Trophoblast cell (in vitro differentiated cells and primary cell): ENCODE results near the gene CPLANE2.

Experiments
- DNase-seq, 2 donors: peaks; one replicate each; pipeline ENCODE4 v3.0.0-alpha.2; 2016
- H2AFZ ChIP-seq: 2 replicates; pipeline ENCODE4 v1.6.1; 2013; ENCODE audit warnings: low read length, moderate library complexity, mild to moderate bottlenecking; ENCODE audit not compliant: insufficient read depth, poor library complexity
- H2AK5ac ChIP-seq: 2 replicates; pipeline ENCODE4 v1.6.1; 2013; ENCODE audit warnings: mild to moderate bottlenecking, low read length
- H2BK120ac ChIP-seq: 2 replicates; pipeline ENCODE4 v1.6.1; 2013; ENCODE audit warnings: low read length, mild to moderate bottlenecking, moderate library complexity; ENCODE audit not compliant: insufficient read depth, poor library complexity
- H2BK12ac ChIP-seq: 2 replicates; pipeline ENCODE4 v1.6.1; 2013; ENCODE audit warnings: mild to moderate bottlenecking, low read length, moderate library complexity
- H2BK5ac ChIP-seq: 2 replicates; pipeline ENCODE4 v1.6.1; 2013; ENCODE audit warnings: low read length, low read depth, moderate library complexity, mild to moderate bottlenecking; ENCODE audit not compliant: poor library complexity
- H3K14ac ChIP-seq: 2 replicates; pipeline ENCODE4 v1.6.1; 2013; ENCODE audit warnings: mild to moderate bottlenecking, low read length
- H3K18ac ChIP-seq: 2 replicates; pipeline ENCODE4 v1.6.1; 2013; ENCODE audit warnings: mild to moderate bottlenecking, low read length
- H3K23ac ChIP-seq: 2 replicates; pipeline ENCODE4 v1.6.1; 2013; ENCODE audit warnings: low read length
- H3K27ac ChIP-seq: 2 replicates; pipeline ENCODE4 v1.5.1; 2013; ENCODE audit warnings: low read depth, mild to moderate bottlenecking, inconsistent platforms, low read length, moderate library complexity
- H3K27me3 ChIP-seq: 2 replicates; pipeline ENCODE4 v1.6.1; 2013; ENCODE audit warnings: inconsistent platforms, mild to moderate bottlenecking, low read length, moderate library complexity; ENCODE audit not compliant: insufficient read depth
- H3K36me3 ChIP-seq, 2 experiments: 1 replicate in 1 of 2; 2 replicates in 1 of 2; pipeline ENCODE4 v1.6.1; 2013; ENCODE audit warnings: low read length in 2 of 2, mild to moderate bottlenecking in 2 of 2, moderate library complexity in 1 of 2; ENCODE audit not compliant: insufficient read depth in 2 of 2, control insufficient read depth in 1 of 2
- H3K4ac ChIP-seq: 2 replicates; pipeline ENCODE4 v1.6.1; 2013; ENCODE audit warnings: low read depth, mild to moderate bottlenecking, low read length, moderate library complexity
- H3K4me1 ChIP-seq, 2 experiments: 1 replicate in 1 of 2; 2 replicates in 1 of 2; pipeline ENCODE4 v1.6.1; 2013; ENCODE audit warnings: low read length in 2 of 2, mild to moderate bottlenecking in 2 of 2, moderate library complexity in 1 of 2; ENCODE audit not compliant: insufficient read depth in 2 of 2, control insufficient read depth in 1 of 2
- H3K4me2 ChIP-seq: 2 replicates; pipeline ENCODE4 v1.6.1; 2013; ENCODE audit warnings: inconsistent platforms, mild to moderate bottlenecking, low read length, moderate library complexity
- H3K4me3 ChIP-seq: 2 replicates; pipeline ENCODE4 v1.5.1; 2013; ENCODE audit warnings: mild to moderate bottlenecking, low read depth, low read length, inconsistent platforms
- H3K79me1 ChIP-seq: one replicate; pipeline ENCODE4 v1.6.1; 2013; ENCODE audit warnings: low read length
- H3K79me2 ChIP-seq: 2 replicates; pipeline ENCODE4 v1.6.1; 2013; ENCODE audit warnings: low read length, mild to moderate bottlenecking; ENCODE audit not compliant: control insufficient read depth, insufficient read depth, poor library complexity
- H3K9ac ChIP-seq: 2 replicates; pipeline ENCODE4 v1.6.1; 2013; ENCODE audit warnings: mild to moderate bottlenecking, low read length
- H3K9me3 ChIP-seq: 2 replicates; pipeline ENCODE4 v1.6.1; 2013; ENCODE audit warnings: low read depth, mild to moderate bottlenecking, control low read depth, inconsistent platforms, low read length; ENCODE audit not compliant: insufficient read depth
- H4K12ac ChIP-seq: 2 replicates; pipeline ENCODE4 v1.6.1; 2013; ENCODE audit warnings: low read depth, mild to moderate bottlenecking, low read length, moderate library complexity
- H4K8ac ChIP-seq: 2 replicates; pipeline ENCODE4 v1.6.1; 2013; ENCODE audit warnings: low read depth, mild to moderate bottlenecking, low read length, moderate library complexity
- H4K91ac ChIP-seq: one replicate; pipeline ENCODE4 v1.6.1; 2013; ENCODE audit warnings: low read depth, mild to moderate bottlenecking, low read length, moderate library complexity
- whole genome bisulfite sequencing: extraction: QIAGEN DNeasy Blood & Tissue Kit; methylation state at CpG from one replicate; pipeline ENCODE4 v1.1.7; 2013; ENCODE audit warnings: missing lambda C conversion rate; ENCODE audit not compliant: insufficient read length, insufficient coverage; ENCODE audit errors: extremely low coverage; 5-methylcytosine and 5-hydroxymethylcytosine counted together

Gene CPLANE2

GRCh38 chr1:16209847-16210407 lies 27.1 kb downstream of the CPLANE2 start:
- Histone ChIP-seq H3K36me3 (peaks cover 0 to 3% of the 10 kb centered on the region in 2 experiments), H3K27me3 (no peaks in the 10 kb centered on the region), H3K27ac (no peak overlapping the region), H3K79me2 (peaks cover 6% of the 10 kb centered on the region), H2AFZ (no peak overlapping the region), H3K18ac (no peak overlapping the region), H2BK12ac (no peak overlapping the region), H3K79me1 (peaks cover 25% of the 10 kb centered on the region), H3K4me2 (no peak overlapping the region), H2AK5ac (peak overlapping the region; percentile 50), H3K4ac (no peak overlapping the region), H4K8ac (no peak overlapping the region), H3K23ac (no peak overlapping the region), H3K9me3 (peaks cover 1% of the 10 kb centered on the region), H3K9ac (no peak overlapping the region), H2BK5ac (no peak overlapping the region), H3K4me1 (peaks cover 28 to 33% of the 10 kb centered on the region in 2 experiments), H4K12ac (no peak overlapping the region), H3K14ac (no peak overlapping the region), H3K4me3 (no peak overlapping the region), H4K91ac (no peak overlapping the region), H2BK120ac (no peak overlapping the region)
- no CpG with 5 or more reads among the region's 11 CpGs for WGBS
- no peak for DNase-seq

GRCh38 chr1:16209132-16209846 lies 27.7 kb downstream of the CPLANE2 start:
- no peak overlapping the region for H2BK5ac ChIP-seq
- H3K79me2 ChIP-seq: peaks cover 6% of the 10 kb centered on the region
- H2BK120ac ChIP-seq: no peak overlapping the region
- no peak overlapping the region for H2BK12ac ChIP-seq
- no peak overlapping the region for H3K18ac ChIP-seq
- peaks cover 4 to 10% of the 10 kb centered on the region in 2 experiments for H3K36me3 ChIP-seq
- H3K14ac ChIP-seq: no peak overlapping the region
- no peak for DNase-seq
- WGBS: no CpG with 5 or more reads among the region's 9 CpGs
- no peak overlapping the region for H4K8ac ChIP-seq
- H3K27ac ChIP-seq: no peak overlapping the region
- peaks cover 25% of the 10 kb centered on the region for H3K79me1 ChIP-seq
- no peak overlapping the region for H2AFZ ChIP-seq
- no peak overlapping the region for H4K91ac ChIP-seq
- H3K4ac ChIP-seq: no peak overlapping the region
- H3K9me3 ChIP-seq: peaks cover 1% of the 10 kb centered on the region
- no peak overlapping the region for H3K9ac ChIP-seq
- no peak overlapping the region for H3K4me2 ChIP-seq
- H3K27me3 ChIP-seq: no peaks in the 10 kb centered on the region
- H3K4me1 ChIP-seq: peaks cover 28 to 33% of the 10 kb centered on the region in 2 experiments
- no peak overlapping the region for H2AK5ac ChIP-seq
- no peak overlapping the region for H3K4me3 ChIP-seq
- H3K23ac ChIP-seq: no peak overlapping the region
- H4K12ac ChIP-seq: no peak overlapping the region

- Histone ChIP-seq H3K36me3 (peaks cover 9 to 10% of the 10 kb centered on the region in 2 experiments), H3K79me2 (peaks cover 6% of the 10 kb centered on the region), H2BK120ac (no peak overlapping the region), H3K18ac (no peak overlapping the region), H3K4me1 (peaks cover 28 to 33% of the 10 kb centered on the region in 2 experiments), H3K4me3 (no peak overlapping the region), H2BK5ac (no peak overlapping the region), H4K12ac (no peak overlapping the region), H3K27me3 (no peaks in the 10 kb centered on the region), H3K4me2 (no peak overlapping the region), H4K8ac (no peak overlapping the region), H4K91ac (no peak overlapping the region), H3K9ac (no peak overlapping the region), H3K23ac (no peak overlapping the region), H2BK12ac (no peak overlapping the region), H2AFZ (no peak overlapping the region), H3K4ac (no peak overlapping the region), H3K27ac (no peak overlapping the region), H2AK5ac (no peak overlapping the region), H3K79me1 (peaks cover 25% of the 10 kb centered on the region), H3K14ac (no peak overlapping the region), H3K9me3 (peaks cover 1% of the 10 kb centered on the region)
- DNase-seq: no peak
- no CpG with 5 or more reads among the region's 13 CpGs for WGBS
Measured at GRCh38 chr1:16208270-16208987, 28.6 kb downstream of the CPLANE2 start.

- peak overlapping the region; percentile 68 for H3K4me2 ChIP-seq
- H3K4ac ChIP-seq: no peak overlapping the region
- H2BK120ac ChIP-seq: peak overlapping the region; percentile 37
- peak overlapping the region; percentile 83 for H3K14ac ChIP-seq
- H3K18ac ChIP-seq: peak overlapping the region; percentile 67
- H3K4me3 ChIP-seq: peak overlapping the region; percentile 64
- peak overlapping the region; percentile 73 for H2AK5ac ChIP-seq
- no CpG with 5 or more reads among the region's 51 CpGs for WGBS
- DNase-seq: peak; percentile 45 to 50
- H3K27me3 ChIP-seq: no peaks in the 10 kb centered on the region
- H2BK5ac ChIP-seq: peak overlapping the region; percentile 58
- no peak overlapping the region for H3K23ac ChIP-seq
- peak overlapping the region; percentile 81 for H3K27ac ChIP-seq
- H2BK12ac ChIP-seq: peak overlapping the region; percentile 28
- H3K9ac ChIP-seq: no peak overlapping the region
- peak overlapping the region; percentile 72 for H4K8ac ChIP-seq
- H4K91ac ChIP-seq: peak overlapping the region; percentile 64
- H3K36me3 ChIP-seq: peaks cover 11 to 15% of the 10 kb centered on the region in 2 experiments
- H3K79me1 ChIP-seq: peaks cover 20% of the 10 kb centered on the region
- H2AFZ ChIP-seq: peak overlapping the region; percentile 21
- peaks cover 6% of the 10 kb centered on the region for H3K79me2 ChIP-seq
- H4K12ac ChIP-seq: peak overlapping the region; percentile 84
- peaks cover 1% of the 10 kb centered on the region for H3K9me3 ChIP-seq
- H3K4me1 ChIP-seq: peaks cover 22 to 27% of the 10 kb centered on the region in 2 experiments
Measured at GRCh38 chr1:16207318-16208269, 29.4 kb downstream of the CPLANE2 start.
